Activated T-cell treated with anti-CD3 and anti-CD28 coated beads, Interleukin-2, amount 50 U/mL, for 4 hours (primary cell): ENCODE measurements around the gene RNF44. TPM values are rescaled to one million over a fixed set of nuclear protein-coding genes. Genes with fewer than 3 reads are reported as not detected.

Source experiments
- total RNA-seq, 3 donors: library from RNA; stranded (reverse); gene quantifications; one replicate each; pipeline ENCODE4 v1.2.1, GENCODE V29; 2021

The RNF44 gene
- total RNA-seq, 3 donors from 2014 or later = 55.0 to 58.5 (median 58.4) TPM

Other genes with a start within 250 kb of the RNF44 start
- 10 to 100 TPM; 33.0 to 36.2 (median 34.1) TPM for gene KIAA1191, start 175.6 kb downstream of the RNF44 start, total RNA-seq
- 1 to 10 TPM; 7.0 to 8.6 (median 7.9) TPM for gene ARL10, start 171.9 kb downstream of the RNF44 start, total RNA-seq
- 100 to 1,000 TPM; 247 to 262 (median 255) TPM for gene NOP16, start 148.8 kb downstream of the RNF44 start, total RNA-seq
- gene HIGD2A, start 148.7 kb downstream of the RNF44 start, total RNA-seq = 100 to 1,000 TPM in 1 of 3 donors, 10 to 100 TPM in 2; 87.5 to 101 (median 95.8) TPM
- 100 to 1,000 TPM; 121 to 133 (median 123) TPM for gene CLTB, start 120.9 kb downstream of the RNF44 start, total RNA-seq
- 10 to 100 TPM; 43.0 to 50.1 (median 43.2) TPM for gene FAF2, start 89.0 kb downstream of the RNF44 start, total RNA-seq
- under 1 TPM; 0.29 to 0.43 (median 0.33) TPM for gene CDHR2, start 11.9 kb upstream of the RNF44 start, total RNA-seq
- 1 to 10 TPM; 3.6 to 5.3 (median 4.5) TPM for gene GPRIN1, start 72.8 kb upstream of the RNF44 start, total RNA-seq
- gene SNCB, start 93.1 kb upstream of the RNF44 start, total RNA-seq = not detected
- gene EIF4E1B, start 93.3 kb upstream of the RNF44 start, total RNA-seq = not detected
- gene TSPAN17, start 110.1 kb upstream of the RNF44 start, total RNA-seq = 10 to 100 TPM; 18.3 to 28.0 (median 24.1) TPM